Testis (tissue), 3 donors: Measurements from ENCODE around the gene ITGAE. TPM values are rescaled to one million over a fixed set of nuclear protein-coding genes. Genes with fewer than 3 reads are reported as not detected.
A peak's percentile ranks its signal among the peaks of the same experiment; 100 is the strongest.

ENCODE experiments used
- DNase-seq: peaks from one replicate; pipeline ENCODE4 v3.0.0-alpha.2; 2019
- H3K27ac ChIP-seq, 2 donors: fragments of 200-600 bp; sonication (generic); one replicate each; pipeline ENCODE4 v1.5.1; 2019
- H3K27me3 ChIP-seq: fragments of 200-600 bp; sonication (generic); one replicate; pipeline ENCODE4 v1.5.1; 2019
- H3K36me3 ChIP-seq: fragments of 200-600 bp; sonication (generic); one replicate; pipeline ENCODE4 v1.5.1; 2017; ENCODE audit warnings: low read depth; ENCODE audit errors: missing control alignments
- H3K4me1 ChIP-seq: fragments of 200-600 bp; sonication (generic); one replicate; pipeline ENCODE4 v1.5.1; 2019
- H3K4me3 ChIP-seq, 2 donors: fragments of 200-600 bp; sonication (generic); one replicate each; pipeline ENCODE4 v1.5.1; 2017 to 2019
- H3K9me3 ChIP-seq: fragments of 200-600 bp; sonication (generic); one replicate; pipeline ENCODE4 v1.5.1; 2017
- CTCF ChIP-seq, 3 experiments: fragments of 450-650 bp in 2 of 3; fragments of 200-600 bp in 1 of 3; sonication (generic) in 1 of 3; IDR thresholded peaks; one replicate each; pipeline ENCODE4 v1.5.1; 2016 to 2019; ENCODE audit warnings: antibody characterized with exemption in 3 of 3, mild to moderate bottlenecking in 2 of 3, moderate library complexity in 1 of 3
- POLR2A ChIP-seq: fragments of 450-650 bp; IDR thresholded peaks from one replicate; pipeline ENCODE4 v1.6.1; 2017; ENCODE audit warnings: antibody characterized with exemption, mild to moderate bottlenecking, moderate library complexity
- WGBS, 2 donors: methylation state at CpG; one replicate each; pipeline ENCODE4 v1.1.5; 2018; 5-methylcytosine and 5-hydroxymethylcytosine counted together
- intact Hi-C: fragments of 100-400 bp; cut with DNase I; formaldehyde crosslinking; loops from one replicate; pipeline ENCODE4 v1.15.1; 2023; ENCODE audit warnings: low total_unique reads
- polyA plus RNA-seq: library from polyadenylated mRNA; stranded (reverse); fragments of 350-450 nt; fragmentation: Illumina TruSeq; extraction: RNeasy Lipid Tissue Mini Kit (QIAGEN cat#74804); gene quantifications from one replicate; pipeline ENCODE4 v1.2.3, GENCODE V29; 2014; ENCODE audit warnings: low read depth, low replicate concordance; ENCODE audit not compliant: insufficient read depth
- total RNA-seq, 2 donors: library from RNA; depleted of rRNA; stranded (reverse); fragments of >200 nt; gene quantifications; one replicate each; pipeline ENCODE4 v1.2.3, GENCODE V29; 2016

ITGAE gene
- total and polyA plus RNA-seq, 3 donors from 2014 or later, result 13.1 to 46.7 (median 16.1) TPM

GRCh38 chr17:3723556-3724377 is 77.2 kb downstream of the ITGAE start, which contains the start of gene HASPIN:
HASPIN (plus strand) TSS chr17:3723903; CDS start chr17:3723936, 33 bp downstream.
- H3K27me3 ChIP-seq, result no peaks in the 10 kb centered on the region
- TF ChIP-seq CTCF (IDR thresholded peaks at IDR 0.05) (peak in 1 of 3 experiments; percentile 23), POLR2A (no peak)
- H3K4me3 ChIP-seq, result peak within 1 kb of the TSS; percentile 79 to 91
- peaks cover 12% of the 10 kb centered on the region for H3K4me1 ChIP-seq
- peak within 1 kb of the TSS; percentile 76 to 87 for H3K27ac ChIP-seq
- no peaks in the 10 kb centered on the region for H3K36me3 ChIP-seq
- intact Hi-C loops, result no loop called here
- no peaks in the 10 kb centered on the region for H3K9me3 ChIP-seq
- WGBS, 2 donors, result 0% methylated on average over 3 to 45 of the region's 98 CpGs
- peak; percentile 88 for DNase-seq

GRCh38 chr17:3723188-3723555 is 77.8 kb downstream of the ITGAE start:
- Histone ChIP-seq H3K4me1 (peaks cover 12% of the 10 kb centered on the region), H3K4me3 (peak overlapping the region; percentile 79 to 91), H3K36me3 (no peaks in the 10 kb centered on the region), H3K27ac (peak overlapping the region; percentile 76 to 87), H3K9me3 (no peaks in the 10 kb centered on the region), H3K27me3 (no peaks in the 10 kb centered on the region)
- WGBS, 2 donors, result 0 to 1% methylated on average over 10 to 13 of the region's 13 CpGs
- DNase-seq, result no peak
- intact Hi-C loops, result no loop called here
- no peak for TF ChIP-seq POLR2A
- TF ChIP-seq CTCF (IDR thresholded peaks at IDR 0.05), result no peak

- Histone ChIP-seq H3K27me3 (no peaks in the 10 kb centered on the region), H3K4me1 (peaks cover 12% of the 10 kb centered on the region), H3K27ac (peak overlapping the region in 1 of 2 donors; percentile 76), H3K9me3 (no peaks in the 10 kb centered on the region), H3K36me3 (no peaks in the 10 kb centered on the region), H3K4me3 (peak overlapping the region; percentile 79 to 91)
- TF ChIP-seq CTCF (IDR thresholded peaks at IDR 0.05) (no peak), POLR2A (no peak)
- WGBS, 2 donors, result 21 to 34% methylated on average over 6 of the region's 6 CpGs
- DNase-seq, result no peak
- intact Hi-C loops, result no loop called here
Observed at GRCh38 chr17:3722716-3723115, 78.3 kb downstream of the ITGAE start.

- DNase-seq, result no peak
- Histone ChIP-seq H3K9me3 (no peaks in the 10 kb centered on the region), H3K36me3 (no peaks in the 10 kb centered on the region), H3K4me3 (no peak overlapping the region), H3K27ac (no peak overlapping the region), H3K4me1 (peaks cover 10% of the 10 kb centered on the region), H3K27me3 (no peaks in the 10 kb centered on the region)
- intact Hi-C loops, result no loop called here
- TF ChIP-seq CTCF (IDR thresholded peaks at IDR 0.05) (no peak), POLR2A (no peak)
Observed at GRCh38 chr17:3719265-3719664, 81.7 kb downstream of the ITGAE start.

- DNase-seq, result no peak
- peaks cover 7% of the 10 kb centered on the region for H3K4me1 ChIP-seq
- H3K9me3 ChIP-seq, result no peaks in the 10 kb centered on the region
- TF ChIP-seq CTCF (IDR thresholded peaks at IDR 0.05) (no peak), POLR2A (no peak)
- H3K27ac ChIP-seq, result no peak overlapping the region
- 76 to 86% methylated on average over 4 of the region's 4 CpGs for WGBS, 2 donors
- no peak overlapping the region for H3K4me3 ChIP-seq
- H3K27me3 ChIP-seq, result no peaks in the 10 kb centered on the region
- no peaks in the 10 kb centered on the region for H3K36me3 ChIP-seq
- intact Hi-C loops, result no loop called here
Observed at GRCh38 chr17:3718201-3718600, 82.8 kb downstream of the ITGAE start.
